GM23248 (cell line): ENCODE measurements around the gene CFDP1.

Experiments
- EZH2 ChIP-seq: fragments of 200-600 bp; sonication (generic); IDR thresholded peaks from 2 replicates; pipeline ENCODE4 v1.6.1; 2018; ENCODE audit warnings: antibody characterized with exemption, mild to moderate bottlenecking; ENCODE audit not compliant: insufficient read depth, poor library complexity, severe bottlenecking
- EZH2phosphoT487 ChIP-seq: fragments of 200-600 bp; sonication (generic); IDR thresholded peaks from 2 replicates; pipeline ENCODE4 v1.6.1; 2018; ENCODE audit warnings: antibody characterized with exemption, moderate library complexity, mild to moderate bottlenecking, low read depth; ENCODE audit not compliant: insufficient read depth

DNA sequence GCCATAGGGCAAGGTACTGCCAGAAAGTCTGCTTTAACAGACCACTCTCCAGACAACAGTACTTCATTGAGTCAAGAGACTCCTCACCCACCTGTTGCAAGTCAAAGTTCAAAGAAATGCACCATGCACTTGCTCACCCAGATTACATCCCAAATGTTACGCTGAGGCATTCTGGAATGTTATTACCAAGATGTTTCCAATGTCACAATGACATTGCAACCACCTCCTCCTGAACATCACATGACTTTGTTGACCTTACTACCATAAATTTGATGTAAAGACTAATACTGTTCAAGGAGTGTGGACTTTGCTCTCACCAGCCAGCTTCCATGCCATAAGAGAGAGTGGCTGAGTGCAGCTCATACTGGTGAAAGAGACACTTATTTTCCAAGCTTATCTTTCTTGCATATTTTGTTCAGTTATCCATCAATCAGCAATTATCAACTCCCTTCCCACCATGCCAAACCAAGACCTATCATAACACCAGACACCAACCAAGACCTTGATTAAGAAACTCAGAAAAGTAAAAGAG is 123.3 kb downstream of the CFDP1 start:
- TF ChIP-seq EZH2phosphoT487 (no peak), EZH2 (no peak)
